HG03460 (cell line): Measurements from ENCODE around the gene ALOXE3.
A peak's percentile ranks its signal among the peaks of the same experiment; 100 is the strongest.

Experiments
- ATAC-seq: cut with Tn5 transposase; IDR thresholded peaks from one replicate; pipeline ENCODE4 v1.9.1; 2021; ENCODE audit not compliant: unreplicated experiment

The ALOXE3 gene

GRCh38 chr17:8117980-8118768, at the start of gene ALOXE3:
TSS of gene ALOXE3 (minus strand) at chr17:8118514. CDS start at chr17:8117990, 524 bp downstream.
- ATAC-seq: no peak

DNA sequence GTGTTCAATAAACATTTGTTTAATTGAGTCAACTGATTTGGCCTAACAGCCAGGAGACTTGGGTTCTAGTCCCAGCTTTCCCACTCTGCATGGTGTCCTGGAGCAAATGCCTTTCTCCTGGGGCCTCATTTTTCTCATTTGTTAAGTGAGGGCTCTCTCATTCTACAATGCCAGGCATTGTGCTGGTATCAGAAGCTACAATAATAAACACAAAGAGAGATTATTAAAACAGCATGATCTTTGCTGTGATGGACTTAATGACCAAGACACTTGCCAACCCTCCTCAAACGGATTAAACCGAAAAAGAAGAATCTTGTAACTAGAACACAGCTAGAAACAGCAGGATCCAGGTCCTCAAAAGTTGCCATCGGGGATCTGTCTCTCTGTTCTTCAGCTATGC, 49.2 kb upstream of the ALOXE3 start:
- no peak for ATAC-seq

GRCh38 chr17:8166731-8167130, 48.4 kb upstream of the ALOXE3 start:
- ATAC-seq: no peak

DNA sequence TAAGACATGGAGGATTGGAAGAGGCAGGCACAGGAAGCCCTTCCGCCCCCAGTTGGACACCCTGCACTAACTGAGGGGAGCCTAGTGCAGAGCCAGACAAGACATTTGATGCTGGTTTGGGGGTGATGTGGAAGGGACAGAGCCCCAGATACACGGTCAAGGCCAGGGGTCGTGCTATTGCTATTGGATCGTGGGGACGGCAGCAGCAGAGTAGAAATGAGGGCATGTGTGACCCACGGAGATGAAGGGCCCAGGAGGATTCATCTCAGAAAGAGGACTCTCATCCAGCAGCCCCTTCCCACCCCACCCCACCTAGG, 46.5 kb upstream of the ALOXE3 start:
- ATAC-seq: no peak

DNA sequence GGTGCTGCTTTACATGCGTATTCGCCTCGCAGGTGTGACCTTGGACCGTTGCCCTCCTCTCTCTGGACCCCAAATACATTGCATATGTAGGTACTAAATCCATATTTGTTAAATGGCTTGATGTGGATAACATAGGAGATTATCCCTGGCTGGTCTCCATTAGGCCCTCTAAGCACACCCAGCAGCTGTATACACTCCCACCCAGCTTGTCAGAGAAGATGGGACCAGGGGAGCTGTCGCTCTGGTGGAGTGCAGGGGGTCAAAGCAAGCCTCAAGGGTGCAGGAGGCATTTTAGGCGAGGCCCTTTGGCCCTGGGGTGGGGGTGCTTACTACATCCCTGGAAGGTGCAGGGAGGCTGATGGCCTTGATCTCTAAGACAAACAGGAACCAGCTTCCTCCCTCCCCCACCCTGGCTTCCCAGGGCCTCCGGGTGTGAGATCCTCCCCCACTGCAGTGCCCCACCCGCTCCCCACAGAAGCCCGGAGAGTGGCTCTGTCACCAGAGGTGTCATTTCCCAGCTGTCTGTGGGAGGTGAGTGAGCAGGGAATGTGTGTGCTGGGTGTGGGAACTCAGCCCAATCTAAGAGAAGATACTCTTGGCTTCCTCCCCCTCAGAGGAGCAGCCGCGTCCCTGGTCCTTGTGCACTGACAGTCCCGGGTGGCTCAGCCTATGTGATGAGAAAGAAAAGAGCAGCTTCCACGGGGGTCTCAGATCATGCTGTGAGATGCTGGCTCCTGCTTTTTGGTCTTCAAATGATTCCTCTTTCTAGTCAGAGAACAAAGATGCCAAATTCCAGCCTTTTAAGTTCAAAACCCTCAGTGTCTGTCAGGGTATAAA, 45.9 kb upstream of the ALOXE3 start:
- ATAC-seq: no peak

- no peak for ATAC-seq
These were observed 45.0 kb upstream of the ALOXE3 start for GRCh38 chr17:8162997-8163977.

DNA sequence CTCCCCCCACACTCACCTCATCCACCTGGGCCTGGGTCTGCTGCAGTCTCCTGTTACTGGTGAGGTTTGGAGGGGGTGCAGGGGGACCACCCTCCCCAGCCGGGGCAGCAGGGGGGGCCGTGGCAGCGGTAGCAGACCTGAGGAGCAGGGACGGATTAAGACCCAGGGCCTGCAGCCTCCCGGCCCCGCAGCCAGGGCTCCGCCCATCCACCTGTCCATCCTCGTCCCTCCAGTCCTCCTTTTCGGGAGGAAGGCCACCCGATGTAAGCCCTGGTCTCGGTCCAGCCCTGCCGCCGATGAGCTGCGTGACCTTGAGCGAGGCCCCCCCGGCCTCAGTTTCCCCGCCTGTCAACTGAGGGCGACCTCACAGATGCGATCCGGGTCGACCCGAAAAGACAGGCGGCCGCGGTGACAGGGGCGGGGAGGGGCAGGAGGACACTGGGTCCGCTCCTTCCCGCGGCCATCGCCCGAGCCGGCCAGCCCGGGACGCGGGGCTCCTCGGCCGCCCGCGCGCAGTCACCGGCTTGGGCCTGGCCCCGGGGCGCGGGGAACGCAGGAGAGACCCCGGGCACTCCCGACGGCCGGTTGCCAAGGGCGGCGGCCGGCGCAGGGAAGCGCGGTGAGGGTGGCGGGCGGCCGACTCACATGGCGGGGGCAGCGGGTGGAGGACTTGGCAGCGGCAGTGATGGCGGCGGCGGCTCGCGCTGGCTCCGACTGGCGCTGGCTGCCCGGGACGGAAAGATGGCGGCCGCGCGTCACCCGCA, 44.1 kb upstream of the ALOXE3 start, which contains the start of gene VAMP2:
Gene VAMP2, minus strand, starts transcription at position 716 of the 764 bp plus-strand sequence. Its CDS starts 69 bp downstream, at position 647.
- no peak for ATAC-seq

- ATAC-seq: no peak
These were observed 43.2 kb upstream of the ALOXE3 start for GRCh38 chr17:8161289-8162232.

- no peak for ATAC-seq
These were observed 42.5 kb upstream of the ALOXE3 start for GRCh38 chr17:8160741-8161221.

DNA sequence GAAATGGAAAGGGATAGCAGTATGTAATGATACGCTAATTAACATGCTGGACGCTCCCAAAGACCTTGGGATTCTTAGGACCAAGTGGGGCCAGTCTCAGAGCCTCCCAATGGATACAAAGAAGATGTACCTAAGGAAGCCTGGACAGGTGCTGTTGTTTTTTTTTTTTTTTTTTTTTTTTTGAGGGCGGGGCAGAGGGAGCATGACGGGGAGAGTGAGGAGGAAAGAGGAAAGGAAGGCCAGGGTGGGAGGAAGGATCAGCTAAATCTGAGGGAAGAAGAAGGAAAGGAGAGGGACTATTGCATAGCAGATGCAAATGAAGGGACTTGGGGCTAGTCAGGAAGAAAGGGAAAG, 41.9 kb upstream of the ALOXE3 start:
- ATAC-seq: no peak

GRCh38 chr17:8159459-8160223, 41.3 kb upstream of the ALOXE3 start:
- no peak for ATAC-seq

- ATAC-seq: no peak
These were observed 40.7 kb upstream of the ALOXE3 start for GRCh38 chr17:8159032-8159400.

- no peak for ATAC-seq
These were observed 40.1 kb upstream of the ALOXE3 start for GRCh38 chr17:8158267-8159031.

GRCh38 chr17:8156246-8156992, 38.1 kb upstream of the ALOXE3 start:
- ATAC-seq: peak; percentile 68

DNA sequence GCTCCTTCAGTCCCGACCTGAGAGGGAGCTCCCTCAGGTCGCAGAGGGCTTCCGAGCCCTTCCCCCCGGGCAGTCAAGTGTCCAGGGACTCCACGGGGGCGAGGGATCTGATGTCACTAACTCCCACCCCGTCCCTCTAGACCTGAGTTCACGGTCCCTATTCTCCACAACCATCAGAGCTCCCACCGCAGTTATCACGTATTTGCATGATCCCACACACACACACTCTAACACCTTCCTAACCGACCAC, 37.6 kb upstream of the ALOXE3 start:
- ATAC-seq: no peak

- no peak for ATAC-seq
These were observed 37.1 kb upstream of the ALOXE3 start for GRCh38 chr17:8155231-8155995.
